Sigmoid colon (tissue), 7 donors: ENCODE measurements around the gene PEX7. TPM values are rescaled to one million over a fixed set of nuclear protein-coding genes. Genes with fewer than 3 reads are reported as not detected.

ENCODE experiments used
- DNase-seq: peaks from one replicate; pipeline ENCODE4 v3.0.0-alpha.2; 2019
- H3K27ac ChIP-seq, 4 donors: fragments of 200-600 bp; sonication (generic); one replicate each; pipeline ENCODE4 v1.5.1; 2016 to 2019; ENCODE audit warnings: mild to moderate bottlenecking in 1 of 4
- H3K27me3 ChIP-seq, 3 donors: fragments of 200-600 bp; sonication (generic); one replicate each; pipeline ENCODE4 v1.5.1; 2019; ENCODE audit warnings: mild to moderate bottlenecking in 1 of 3
- H3K36me3 ChIP-seq, 4 donors: fragments of 200-600 bp; sonication (generic); one replicate each; pipeline ENCODE4 v1.5.1; 2016 to 2019
- H3K4me1 ChIP-seq, 4 donors: fragments of 200-600 bp; sonication (generic); one replicate each; pipeline ENCODE4 v1.5.1; 2017 to 2019
- H3K4me3 ChIP-seq, 4 donors: fragments of 200-600 bp; sonication (generic); one replicate each; pipeline ENCODE4 v1.5.1; 2017 to 2019; ENCODE audit warnings: mild to moderate bottlenecking in 2 of 4, moderate library complexity in 1 of 4
- H3K9me3 ChIP-seq, 4 donors: fragments of 200-600 bp in 3 of 4; sonication (generic) in 3 of 4; one replicate each; pipeline versions ENCODE4 v1.5.1 to v1.6.1; 2013 to 2019
- CTCF ChIP-seq, 4 experiments: fragments of 450-650 bp in 3 of 4; fragments of 200-600 bp in 1 of 4; IDR thresholded peaks; one replicate each; pipeline ENCODE4 v1.5.1; 2016 to 2019; ENCODE audit warnings: antibody characterized with exemption in 4 of 4, mild to moderate bottlenecking in 3 of 4, moderate library complexity in 2 of 4
- EP300 ChIP-seq, 4 donors: sonication (generic); formaldehyde crosslinking; IDR thresholded peaks; one replicate each; pipeline ENCODE4 v1.6.1; 2017; ENCODE audit warnings: antibody characterized with exemption in 4 of 4
- POLR2A ChIP-seq, 2 donors: fragments of 450-650 bp; IDR thresholded peaks; one replicate each; pipeline ENCODE4 v1.6.1; 2016; ENCODE audit warnings: antibody characterized with exemption in 2 of 2, mild to moderate bottlenecking in 2 of 2, moderate library complexity in 2 of 2
- POLR2AphosphoS5 ChIP-seq, 4 donors: sonication (generic); formaldehyde crosslinking; IDR thresholded peaks; one replicate each; pipeline ENCODE4 v1.6.1; 2017; ENCODE audit warnings: antibody characterized with exemption in 4 of 4
- WGBS, 2 donors: extraction: QIAGEN DNeasy Blood & Tissue Kit; methylation state at CpG; one replicate each; pipeline ENCODE4 v1.1.7; 2013; 5-methylcytosine and 5-hydroxymethylcytosine counted together
- intact Hi-C: fragments of 100-400 bp; cut with DNase I; formaldehyde crosslinking; loops from one replicate; pipeline ENCODE4 v1.15.1; 2023
- polyA plus RNA-seq, 3 donors: library from polyadenylated mRNA; stranded (reverse); fragments of 200-250 nt; gene quantifications; one replicate each; pipeline ENCODE4 v1.2.3, GENCODE V29; 2013
- total RNA-seq, 4 donors: library from RNA; depleted of rRNA; stranded (reverse); fragments of >200 nt; gene quantifications; one replicate each; pipeline ENCODE4 v1.1.0, GENCODE V29; 2016
- donor health status: healthy with polysubstance abuse.
- donor health status: Bipolar disorder and iron deficiency.
- donor health status: healthy.

The PEX7 gene
- total and polyA plus RNA-seq, 7 donors = 2.9 to 15.0 (median 6.9) TPM

- H3K4me3 ChIP-seq = peak overlapping the region; percentile 51 to 69 (median 66)
- no peaks in the 10 kb centered on the region for H3K36me3 ChIP-seq
- DNase-seq = no peak
- peaks cover 0 to 26% (median 14%) of the 10 kb centered on the region in 4 donors for H3K4me1 ChIP-seq
- intact Hi-C loops = loop anchor here (1.0 kb wide), 1 partner anchor 207 kb away; no protein-coding TSS in a partner anchor
- no peaks in the 10 kb centered on the region for H3K27me3 ChIP-seq
- peak overlapping the region; percentile 74 to 97 (median 82) for H3K27ac ChIP-seq
- whole genome bisulfite sequencing, 2 donors = 14 to 24% methylated on average over 7 of the region's 7 CpGs
- no peaks in the 10 kb centered on the region for H3K9me3 ChIP-seq
- TF ChIP-seq POLR2A (IDR thresholded peaks at IDR 0.05) (no peak), CTCF (IDR thresholded peaks at IDR 0.05) (no peak), EP300 (IDR thresholded peaks at IDR 0.05) (no peak), POLR2AphosphoS5 (IDR thresholded peaks at IDR 0.05) (no peak)
Measured at GRCh38 chr6:136790411-136791295, 31.7 kb upstream of the PEX7 start.

- peak; percentile 88 for DNase-seq
- Histone ChIP-seq H3K4me1 (peaks cover 0 to 26% (median 14%) of the 10 kb centered on the region in 4 donors), H3K27ac (peak overlapping the region; percentile 74 to 97 (median 82)), H3K36me3 (no peaks in the 10 kb centered on the region), H3K4me3 (peak overlapping the region; percentile 51 to 69 (median 66)), H3K27me3 (no peaks in the 10 kb centered on the region), H3K9me3 (no peaks in the 10 kb centered on the region)
- intact Hi-C loops = loop anchor here (1.0 kb wide), 2 partner anchors 147 to 208 kb away; no protein-coding TSS in a partner anchor
- peak; percentile 42 to 62 (median 52) for TF ChIP-seq POLR2AphosphoS5 (IDR thresholded peaks at IDR 0.05)
- TF ChIP-seq CTCF (IDR thresholded peaks at IDR 0.05) = peak in 1 of 4 experiments; percentile 9
- TF ChIP-seq POLR2A (IDR thresholded peaks at IDR 0.05) = peak in 1 of 2 donors; percentile 49
- no peak for TF ChIP-seq EP300 (IDR thresholded peaks at IDR 0.05)
- 0 to 1% methylated on average over 62 of the region's 62 CpGs for WGBS, 2 donors
Measured at GRCh38 chr6:136791296-136792094, 30.9 kb upstream of the PEX7 start.

GRCh38 chr6:136792095-136792409 is 30.3 kb upstream of the PEX7 start:
- Histone ChIP-seq H3K4me1 (peaks cover 0 to 26% (median 14%) of the 10 kb centered on the region in 4 donors), H3K4me3 (peak overlapping the region; percentile 51 to 69 (median 66)), H3K9me3 (no peaks in the 10 kb centered on the region), H3K27ac (peak overlapping the region; percentile 74 to 97 (median 82)), H3K27me3 (no peaks in the 10 kb centered on the region), H3K36me3 (no peaks in the 10 kb centered on the region)
- 0 to 1% methylated on average over 46 of the region's 46 CpGs for WGBS, 2 donors
- TF ChIP-seq EP300 (IDR thresholded peaks at IDR 0.05) (no peak), POLR2AphosphoS5 (IDR thresholded peaks at IDR 0.05) (peak in 2 of 4 donors; percentile 24 to 51)
- intact Hi-C loops = loop anchor here (1.0 kb wide), 1 partner anchor 148 kb away; no protein-coding TSS in a partner anchor
- no peak for DNase-seq

- peak within 1 kb of the TSS; percentile 74 to 97 (median 82) for H3K27ac ChIP-seq
- intact Hi-C loops = loop anchor here (1.0 kb wide), 1 partner anchor 148 kb away; no protein-coding TSS in a partner anchor
- 0% methylated on average over 89 of the region's 89 CpGs for WGBS, 2 donors
Measured at GRCh38 chr6:136792410-136793262, 29.8 kb upstream of the PEX7 start, which contains the start of gene MAP3K5. TSS of gene MAP3K5 (minus strand) at chr6:136792477. CDS start at chr6:136792157, 320 bp downstream.

More at GRCh38 chr6:136792410-136793262, 29.8 kb upstream of the PEX7 start, which contains the start of gene MAP3K5:
- no peak for TF ChIP-seq POLR2A (IDR thresholded peaks at IDR 0.05)
- TF ChIP-seq EP300 (IDR thresholded peaks at IDR 0.05) = no peak
- TF ChIP-seq POLR2AphosphoS5 (IDR thresholded peaks at IDR 0.05) = peak in 2 of 4 donors; percentile 20 to 24
- peak; percentile 55 to 70 (median 63) for TF ChIP-seq CTCF (IDR thresholded peaks at IDR 0.05)
- no peaks in the 10 kb centered on the region for H3K9me3 ChIP-seq
- no peaks in the 10 kb centered on the region for H3K36me3 ChIP-seq
- peak within 1 kb of the TSS; percentile 51 to 69 (median 66) for H3K4me3 ChIP-seq
- H3K27me3 ChIP-seq = no peaks in the 10 kb centered on the region
- peak; percentile 95 for DNase-seq
- H3K4me1 ChIP-seq = peaks cover 0 to 26% (median 12%) of the 10 kb centered on the region in 4 donors
